Ovary (tissue), 3 donors: ENCODE results near the gene PAN3.

Experiments
- CTCF ChIP-seq, 3 donors: fragments of 450-650 bp in 2 of 3; fragments of 200-600 bp in 1 of 3; IDR thresholded peaks; one replicate each; pipeline versions ENCODE4 v1.5.1 to v1.8.0; 2016 to 2022; ENCODE audit warnings: antibody characterized with exemption in 3 of 3, mild to moderate bottlenecking in 1 of 3
- EP300 ChIP-seq: sonication (generic); formaldehyde crosslinking; IDR thresholded peaks from one replicate; pipeline ENCODE4 v1.6.1; 2017; ENCODE audit warnings: antibody characterized with exemption
- donor health status: DM: no; HTN: no; CAD: no.

GRCh38 chr13:28316836-28317235 lies 178.5 kb downstream of the PAN3 start:
- TF ChIP-seq CTCF (IDR thresholded peaks at IDR 0.05): no peak
- no peak for TF ChIP-seq EP300
